ENCODE measurements around the gene FURIN. TPM values are rescaled to one million over a fixed set of nuclear protein-coding genes. Genes with fewer than 3 reads are reported as not detected.
A peak's percentile ranks its signal among the peaks of the same experiment; 100 is the strongest.
"Not testable (repeated sequence)": the region's sequence is repeated elsewhere in the genome, so short reads cannot be mapped to it uniquely, and the experiment has no call there.

The FURIN gene
- total RNA-seq, 1 donor from 2014 or later = 45.0 TPM

DNA sequence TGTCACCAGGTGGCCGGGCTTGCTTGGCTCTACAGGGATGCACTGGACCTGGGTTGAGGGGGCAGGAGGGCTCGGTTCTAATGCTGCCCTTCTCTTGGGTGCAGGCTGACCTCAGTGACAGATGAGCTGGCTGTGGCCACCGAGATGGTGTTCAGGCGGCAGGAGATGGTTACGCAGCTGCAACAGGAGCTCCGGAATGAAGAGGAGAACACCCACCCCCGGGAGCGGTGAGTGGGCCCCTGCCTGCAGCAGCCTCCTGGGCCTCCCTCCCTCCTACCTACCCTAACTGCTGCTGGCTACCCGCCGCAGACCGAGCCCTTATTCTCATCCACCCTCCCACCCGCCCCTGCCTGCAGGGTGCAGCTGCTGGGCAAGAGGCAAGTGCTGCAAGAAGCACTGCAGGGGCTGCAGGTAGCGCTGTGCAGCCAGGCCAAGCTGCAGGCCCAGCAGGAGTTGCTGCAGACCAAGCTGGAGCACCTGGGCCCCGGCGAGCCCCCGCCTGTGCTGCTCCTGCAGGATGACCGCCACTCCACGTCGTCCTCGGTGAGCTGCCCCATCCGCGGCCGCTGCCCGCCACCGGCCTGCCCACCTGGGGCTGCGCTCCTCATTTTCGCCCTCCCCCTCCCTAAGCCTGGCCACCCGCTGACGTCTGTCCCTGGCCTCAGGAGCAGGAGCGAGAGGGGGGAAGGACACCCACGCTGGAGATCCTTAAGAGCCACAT lies 21.5 kb downstream of the FURIN start:
- ATAC-seq (ENCODE audit: poor library complexity) (no peak), DNase-seq (no peak)
- intact Hi-C loops (cut with DNase I) = no loop called here

GRCh38 chr15:90890839-90891238 lies 22.5 kb downstream of the FURIN start:
- intact Hi-C loops (cut with DNase I) = no loop called here
- DNase-seq (no peak), ATAC-seq (ENCODE audit: poor library complexity) (no peak)

DNA sequence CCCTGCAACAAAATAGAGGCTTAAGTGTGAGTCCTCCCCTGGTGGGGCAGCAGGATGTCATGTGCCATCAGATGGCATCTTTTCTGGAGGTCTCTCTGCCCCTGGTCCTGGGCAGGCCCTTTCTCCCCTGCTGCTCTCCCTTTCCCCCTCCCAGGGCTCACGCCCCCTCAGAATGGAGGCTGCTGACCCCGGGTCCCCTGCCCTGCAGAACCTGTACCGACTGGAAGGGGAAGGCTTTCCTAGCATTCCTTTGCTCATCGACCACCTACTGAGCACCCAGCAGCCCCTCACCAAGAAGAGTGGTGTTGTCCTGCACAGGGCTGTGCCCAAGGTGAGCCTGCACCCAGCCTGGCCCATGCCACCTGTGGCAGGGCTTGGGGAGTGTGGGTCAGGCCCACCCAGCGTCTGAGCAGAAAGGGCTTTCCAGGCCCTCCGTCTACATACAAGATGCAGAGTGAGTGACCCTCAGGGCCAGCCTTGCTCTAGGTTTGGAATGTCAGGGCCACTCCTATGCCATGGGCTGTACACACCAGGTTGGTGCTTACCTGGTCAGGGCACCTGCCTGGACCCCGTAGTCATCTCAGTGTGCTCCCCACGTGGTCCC lies 23.1 kb downstream of the FURIN start:
- ATAC-seq (ENCODE audit: poor library complexity) = no peak
- intact Hi-C loops (cut with DNase I) = no loop called here
- DNase-seq = no peak

- no peak for DNase-seq
- intact Hi-C loops (cut with DNase I) = no loop called here
- no peak for ATAC-seq (ENCODE audit: poor library complexity)
Observed at GRCh38 chr15:90892023-90892422, 23.6 kb downstream of the FURIN start.

GRCh38 chr15:90892498-90893174 lies 24.2 kb downstream of the FURIN start:
- intact Hi-C loops (cut with DNase I) = no loop called here
- ATAC-seq (ENCODE audit: poor library complexity) = no peak

GRCh38 chr15:90893175-90894090 lies 25.0 kb downstream of the FURIN start:
- intact Hi-C loops (cut with DNase I) = no loop called here
- ATAC-seq (ENCODE audit: poor library complexity) = no peak
- DNase-seq = no peak

More at GRCh38 chr15:90892498-90893174, 24.2 kb downstream of the FURIN start:
- DNase-seq = no peak

GRCh38 chr15:90895571-90896117 lies 27.3 kb downstream of the FURIN start:
- intact Hi-C loops (cut with DNase I) = no loop called here
- DNase-seq (no peak), ATAC-seq (ENCODE audit: poor library complexity) (no peak)

DNA sequence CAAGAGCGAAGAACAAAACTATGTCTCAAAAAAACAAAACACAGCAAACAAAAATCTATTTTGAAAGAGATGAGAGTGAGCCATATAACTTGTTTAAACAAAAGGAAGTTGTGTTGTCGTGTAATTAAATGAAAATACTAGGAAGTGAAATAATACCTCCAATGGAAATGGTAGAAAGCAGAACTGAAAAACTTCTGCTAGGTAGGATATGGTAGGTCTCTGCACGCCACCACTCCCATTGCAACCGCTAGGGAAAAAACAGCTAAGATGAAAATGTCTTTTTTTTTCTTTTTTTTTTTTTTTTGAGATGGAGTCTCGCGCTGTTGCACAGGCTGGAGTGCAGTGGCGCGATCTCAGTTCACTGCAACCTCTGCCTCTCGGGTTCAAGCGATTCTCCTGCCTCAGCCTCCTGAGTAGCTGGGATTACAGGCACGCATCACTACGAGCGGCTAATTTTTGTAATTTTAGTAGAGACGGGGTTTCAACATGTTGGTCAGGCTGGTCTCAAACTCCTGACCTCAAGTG lies 28.8 kb downstream of the FURIN start:
- DNase-seq; intact Hi-C loops (cut with DNase I); ATAC-seq (ENCODE audit: poor library complexity): not testable (repeated sequence)

- DNase-seq = no peak
- intact Hi-C loops (cut with DNase I) = loop anchor here (2.0 kb wide), 1 partner anchor 31 kb away; the partner anchor contains the start of gene HDDC3
- no peak for ATAC-seq (ENCODE audit: poor library complexity)
Observed at GRCh38 chr15:90901175-90902039, 33.0 kb downstream of the FURIN start.

GRCh38 chr15:90902040-90902839 lies 33.9 kb downstream of the FURIN start:
- intact Hi-C loops (cut with DNase I) = loop anchor here (2.0 kb wide), 1 partner anchor 31 kb away; the partner anchor contains the start of gene HDDC3
- peak; percentile 87 for DNase-seq
- ATAC-seq (ENCODE audit: poor library complexity) = peak; percentile 90

- DNase-seq = peak; percentile 80
- ATAC-seq (ENCODE audit: poor library complexity) = peak; percentile 44
- intact Hi-C loops (cut with DNase I) = loop anchor here (2.0 kb wide), 1 partner anchor 30 kb away; the partner anchor contains the start of gene HDDC3
Observed at GRCh38 chr15:90902840-90903732, 34.7 kb downstream of the FURIN start, which contains the start of gene MAN2A2. MAN2A2 (plus strand) TSS chr15:90903302; CDS start chr15:90904208, 906 bp downstream.

- ATAC-seq (ENCODE audit: poor library complexity) (peak; percentile 27), DNase-seq (no peak)
- intact Hi-C loops (cut with DNase I) = loop anchor here (2.0 kb wide), 1 partner anchor 29 kb away; the partner anchor contains the start of gene HDDC3
Observed at GRCh38 chr15:90903733-90904536, 35.5 kb downstream of the FURIN start.

GRCh38 chr15:90904746-90905145 lies 36.4 kb downstream of the FURIN start:
- DNase-seq (no peak), ATAC-seq (ENCODE audit: poor library complexity) (no peak)
- intact Hi-C loops (cut with DNase I) = no loop called here

GRCh38 chr15:90905306-90906180 lies 37.2 kb downstream of the FURIN start:
- no peak for DNase-seq
- no peak for ATAC-seq (ENCODE audit: poor library complexity)
- intact Hi-C loops (cut with DNase I) = no loop called here

All from Right ventricle myocardium superior (tissue), 1 donor.